PC-9 (cell line): Measurements from ENCODE around the gene KCNA10.

ENCODE experiments used
- EZH2 ChIP-seq: fragments of 200-600 bp; sonication (generic); IDR thresholded peaks from 2 replicates; pipeline ENCODE4 v1.8.0; 2017; ENCODE audit warnings: antibody characterized with exemption, low read depth
- TF ChIP-seq, protein P1 (sequence below): fragments of 200-600 bp; sonication (generic); conservative IDR thresholded peaks from 2 replicates; pipeline ENCODE4 v1.6.1; 2017; ENCODE audit warnings: mixed run types, antibody characterized with exemption, mild to moderate bottlenecking, moderate library complexity

DNA sequence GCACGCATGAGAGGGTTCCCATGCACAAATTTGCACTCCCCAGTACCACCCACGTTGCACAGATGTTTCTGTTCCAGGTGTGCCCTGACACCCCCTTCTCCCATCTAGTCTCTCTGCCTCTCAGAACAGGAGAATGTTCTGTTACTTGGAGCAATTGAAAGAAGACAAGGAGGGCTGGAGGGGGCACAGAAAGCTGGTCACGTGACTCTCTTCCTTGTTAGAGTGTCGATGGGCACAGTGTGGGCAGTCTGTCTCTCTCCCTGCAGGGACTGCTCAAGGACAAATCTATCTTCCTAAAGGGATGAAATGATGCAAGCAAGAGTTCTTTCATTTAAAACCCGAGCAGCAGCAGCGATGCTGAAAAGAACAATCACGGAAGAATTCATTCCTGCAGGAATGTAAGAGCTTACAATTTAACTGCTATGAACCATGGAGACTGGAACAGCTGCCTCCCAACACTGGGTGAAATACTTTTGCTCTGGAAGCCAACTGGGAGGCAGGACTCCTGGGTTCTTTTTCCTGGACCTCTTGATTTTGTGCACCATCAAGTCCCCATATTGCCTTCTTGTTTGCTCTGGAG lies 7.3 kb upstream of the KCNA10 start:
- TF ChIP-seq, protein P1, sequence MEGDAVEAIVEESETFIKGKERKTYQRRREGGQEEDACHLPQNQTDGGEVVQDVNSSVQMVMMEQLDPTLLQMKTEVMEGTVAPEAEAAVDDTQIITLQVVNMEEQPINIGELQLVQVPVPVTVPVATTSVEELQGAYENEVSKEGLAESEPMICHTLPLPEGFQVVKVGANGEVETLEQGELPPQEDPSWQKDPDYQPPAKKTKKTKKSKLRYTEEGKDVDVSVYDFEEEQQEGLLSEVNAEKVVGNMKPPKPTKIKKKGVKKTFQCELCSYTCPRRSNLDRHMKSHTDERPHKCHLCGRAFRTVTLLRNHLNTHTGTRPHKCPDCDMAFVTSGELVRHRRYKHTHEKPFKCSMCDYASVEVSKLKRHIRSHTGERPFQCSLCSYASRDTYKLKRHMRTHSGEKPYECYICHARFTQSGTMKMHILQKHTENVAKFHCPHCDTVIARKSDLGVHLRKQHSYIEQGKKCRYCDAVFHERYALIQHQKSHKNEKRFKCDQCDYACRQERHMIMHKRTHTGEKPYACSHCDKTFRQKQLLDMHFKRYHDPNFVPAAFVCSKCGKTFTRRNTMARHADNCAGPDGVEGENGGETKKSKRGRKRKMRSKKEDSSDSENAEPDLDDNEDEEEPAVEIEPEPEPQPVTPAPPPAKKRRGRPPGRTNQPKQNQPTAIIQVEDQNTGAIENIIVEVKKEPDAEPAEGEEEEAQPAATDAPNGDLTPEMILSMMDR = no peak
- no peak for TF ChIP-seq EZH2
